HCT116 (cell line): ENCODE measurements around the gene CNN2. TPM values are rescaled to one million over a fixed set of nuclear protein-coding genes. Genes with fewer than 3 reads are reported as not detected.

Source experiments
- ATAC-seq: fragments of 200-7000 bp; cut with Tn5 transposase; 2 replicates; pipeline ENCODE4 v1.9.1; 2020; ENCODE audit warnings: mild to moderate bottlenecking, moderate library complexity
- BruUV-seq: library from RNA; stranded (reverse); fragments of 400-500 nt; replicated peaks from 2 replicates; lab custom pipeline; 2021; lab: Mats Ljungman, UMichigan
- CTCF ChIA-PET: fragments of 300-600 bp; sonication (Branson Sonifier 250); formaldehyde crosslinking; loops from one replicate; lab custom pipeline; 2021; ENCODE audit warnings: antibody characterized with exemption; lab: Charles Lee
- POLR2A ChIA-PET: fragments of 300-600, 350-600 bp; sonication (Branson Sonifier 250); formaldehyde crosslinking; loops from one replicate; lab custom pipeline; 2021; ENCODE audit warnings: antibody characterized with exemption; lab: Charles Lee
- RAD21 ChIA-PET, 2 experiments: fragments of 300-600 bp; sonication (Branson Sonifier 250); formaldehyde crosslinking; loops; one replicate each; lab custom pipeline; 2023; ENCODE audit warnings: low total read pairs in 2 of 2; ENCODE audit not compliant: uncharacterized antibody in 2 of 2, unreplicated experiment in 2 of 2, low non-redundant PET in 1 of 2; lab: Charles Lee
- DNase-seq: peaks from one replicate; pipeline ENCODE4 v3.0.0-alpha.2; 2010; ENCODE audit warnings: low read depth, low spot score
- H2AFZ ChIP-seq: fragments of 200-600 bp; shearing (Covaris generic), sonication (generic); 2 replicates; pipeline ENCODE4 v1.6.1; 2017; ENCODE audit warnings: low read depth, mixed run types, mixed read lengths, antibody characterized with exemption, low read length; ENCODE audit not compliant: poor library complexity, severe bottlenecking
- H3K27ac ChIP-seq: 2 replicates; pipeline ENCODE4 v1.5.1; 2012; ENCODE audit warnings: low read depth, low read length
- H3K27me3 ChIP-seq: fragments of 200-600 bp; sonication (generic); 2 replicates; pipeline ENCODE4 v1.6.1; 2016; ENCODE audit warnings: mixed run types, low read length, mixed read lengths; ENCODE audit not compliant: insufficient read depth
- H3K36me3 ChIP-seq, 2 experiments: fragments of 200-500 bp in 1 of 2; fragments of 200-600 bp in 1 of 2; sonication (Bioruptor generic) in 1 of 2; sonication (generic) in 1 of 2; 2 replicates each; pipeline versions ENCODE4 v1.5.1 to v1.6.1; 2014 to 2016; ENCODE audit warnings: low read length in 2 of 2, inconsistent platforms in 1 of 2, mixed read lengths in 1 of 2, mixed run types in 1 of 2; ENCODE audit not compliant: insufficient read depth in 2 of 2, control insufficient read depth in 1 of 2
- H3K4me1 ChIP-seq, 2 experiments: fragments of 200-600 bp in 1 of 2; sonication (generic) in 1 of 2; 2 replicates each; pipeline versions ENCODE4 v1.5.1 to v1.6.1; 2012 to 2017; ENCODE audit warnings: low read length in 2 of 2, inconsistent platforms in 1 of 2, mild to moderate bottlenecking in 1 of 2, mixed read lengths in 1 of 2, mixed run types in 1 of 2, moderate library complexity in 1 of 2; ENCODE audit not compliant: insufficient read depth in 2 of 2, control insufficient read depth in 1 of 2
- H3K4me2 ChIP-seq: fragments of 200-600 bp; sonication (generic); 2 replicates; pipeline ENCODE4 v1.6.1; 2017; ENCODE audit warnings: mixed run types, low read length, mixed read lengths
- H3K4me3 ChIP-seq, 2 experiments: fragments of 200-600 bp in 1 of 2; sonication (generic) in 1 of 2; replicated peaks in 1 of 2; 2 replicates each; pipeline ENCODE4 v1.5.1; 2011 to 2016; ENCODE audit warnings: low read length in 2 of 2, control low read depth in 1 of 2, low read depth in 1 of 2, mild to moderate bottlenecking in 1 of 2, mixed read lengths in 1 of 2, mixed run types in 1 of 2
- H3K79me2 ChIP-seq: fragments of 200-600 bp; sonication (generic); 2 replicates; pipeline ENCODE4 v1.6.1; 2017; ENCODE audit warnings: mild to moderate bottlenecking, mixed run types, low read length, moderate library complexity, mixed read lengths; ENCODE audit not compliant: insufficient read depth
- H3K9ac ChIP-seq: fragments of 200-600 bp; sonication (generic); 2 replicates; pipeline ENCODE4 v1.6.1; 2016; ENCODE audit warnings: low read length, mixed read lengths
- H3K9me2 ChIP-seq: fragments of 200-600 bp; sonication (generic), shearing (Covaris generic); 2 replicates; pipeline ENCODE4 v1.6.1; 2017; ENCODE audit warnings: mixed run types, mild to moderate bottlenecking, moderate library complexity; ENCODE audit not compliant: insufficient read depth
- H3K9me3 ChIP-seq, 2 experiments: fragments of 200-500 bp in 1 of 2; fragments of 200-600 bp in 1 of 2; sonication (Bioruptor generic) in 1 of 2; sonication (generic) in 1 of 2; 2 replicates each; pipeline ENCODE4 v1.6.1; 2014 to 2017; ENCODE audit warnings: low read length in 2 of 2, mixed read lengths in 2 of 2, inconsistent platforms in 1 of 2, low read depth in 1 of 2, mild to moderate bottlenecking in 1 of 2, mixed run types in 1 of 2, moderate library complexity in 1 of 2; ENCODE audit not compliant: control insufficient read depth in 1 of 2, insufficient read depth in 1 of 2
- H4K20me1 ChIP-seq: fragments of 200-600 bp; sonication (generic), shearing (Covaris generic); 2 replicates; pipeline ENCODE4 v1.6.1; 2017; ENCODE audit warnings: mixed run types, mild to moderate bottlenecking, moderate library complexity; ENCODE audit not compliant: insufficient read depth
- CEBPB ChIP-seq: IDR thresholded peaks from 2 replicates; pipeline ENCODE4 v1.6.1; 2012; ENCODE audit warnings: low read depth
- CTCF ChIP-seq, 3 experiments: fragments of 200-600 bp in 1 of 3; sonication (generic) in 1 of 3; IDR thresholded peaks in 2 of 3; conservative IDR thresholded peaks in 1 of 3; 2 replicates each; pipeline ENCODE4 v1.5.1; 2012 to 2017; ENCODE audit warnings: low read depth in 2 of 3, low read length in 2 of 3, antibody characterized with exemption in 1 of 3, borderline replicate concordance in 1 of 3, control low read depth in 1 of 3, mild to moderate bottlenecking in 1 of 3, mixed read lengths in 1 of 3, mixed run types in 1 of 3, moderate library complexity in 1 of 3; ENCODE audit not compliant: insufficient read depth in 1 of 3
- POLR2AphosphoS5 ChIP-seq: IDR thresholded peaks from 2 replicates; pipeline ENCODE4 v1.6.1; 2011; ENCODE audit warnings: mild to moderate bottlenecking, low read depth, low read length, moderate library complexity
- REST ChIP-seq: IDR thresholded peaks from 2 replicates; pipeline ENCODE4 v1.6.1; 2012; ENCODE audit warnings: low read depth
- SRF ChIP-seq: IDR thresholded peaks from 2 replicates; pipeline ENCODE4 v1.6.1; 2012; ENCODE audit warnings: low read depth
- ZBTB33 ChIP-seq: IDR thresholded peaks from 2 replicates; pipeline ENCODE4 v1.6.1; 2011; ENCODE audit warnings: mild to moderate bottlenecking, low read length, moderate library complexity; ENCODE audit not compliant: insufficient replicate concordance; ENCODE audit errors: extremely low read depth
- intact Hi-C: fragments of 100-400 bp; cut with micrococcal nuclease; formaldehyde crosslinking; loops from 2 replicates; pipeline ENCODE4 v1.10.0; 2022
- total RNA-seq: library from RNA; stranded (reverse); gene quantifications from one replicate; pipeline ENCODE4 v1.2.1, GENCODE V29; 2021; ENCODE audit not compliant: unreplicated experiment

The CNN2 gene
- total RNA-seq, 1 experiment from 2014 or later = 212 TPM

- TF ChIP-seq REST = no peak
- TF ChIP-seq CEBPB = no peak
- no peak for TF ChIP-seq SRF
- no peak for TF ChIP-seq CTCF (IDR thresholded peaks at IDR 0.05 in 2 of 3, conservative IDR thresholded peaks at IDR 0.05 in 1 of 3; ENCODE audit: borderline replicate concordance in 1 of 3, insufficient read depth in 1 of 3, low read depth in 2 of 3, low read length in 2 of 3)
These were observed 33.7 kb upstream of the CNN2 start (continued) for GRCh38 chr19:992670-993055.

GRCh38 chr19:993361-993830, 33.0 kb upstream of the CNN2 start:
- ChIA-PET RAD21 (no interaction called here), POLR2A (no interaction called here), CTCF (no interaction called here)
- H3K4me1 ChIP-seq = peaks cover 7 to 29% of the 10 kb centered on the region in 2 experiments
- DNase-seq (no peak), ATAC-seq (no peak)
- no peak overlapping the region for H3K4me2 ChIP-seq
- no peak overlapping the region; the same call in 1 of the 2 replicates for H3K27ac ChIP-seq
- no peak for TF ChIP-seq ZBTB33
- no peak for TF ChIP-seq POLR2AphosphoS5
- TF ChIP-seq CTCF (IDR thresholded peaks at IDR 0.05 in 2 of 3, conservative IDR thresholded peaks at IDR 0.05 in 1 of 3; ENCODE audit: borderline replicate concordance in 1 of 3, insufficient read depth in 1 of 3, low read depth in 2 of 3, low read length in 2 of 3) = no peak
- TF ChIP-seq SRF = no peak
- peaks cover 7 to 48% of the 10 kb centered on the region in 2 experiments; a peak in 3 of 4 replicates for H3K36me3 ChIP-seq
- no peaks in the 10 kb centered on the region; the same call in 1 of the 2 replicates for H3K79me2 ChIP-seq
- no peaks in the 10 kb centered on the region for H3K27me3 ChIP-seq
- no peak overlapping the region for H2AFZ ChIP-seq
- BruUV-seq = no TSS peak
- no peaks in the 10 kb centered on the region for H3K9me2 ChIP-seq
- H3K4me3 ChIP-seq = no peak overlapping the region
- intact Hi-C loops = no loop called here
- H3K9me3 ChIP-seq = no peaks in the 10 kb centered on the region
- H4K20me1 ChIP-seq = peaks cover 6% of the 10 kb centered on the region; the same call in 1 of the 2 replicates
- no peak overlapping the region for H3K9ac ChIP-seq
